ENCODE data around the gene IL1R1. TPM values are rescaled to one million over a fixed set of nuclear protein-coding genes. Genes with fewer than 3 reads are reported as not detected.

Gene IL1R1
- total RNA-seq, 1 donor from 2014 or later, result 152 TPM

Other genes with a start within 250 kb of the IL1R1 start
- 23.3 TPM for gene IL1R2, start 150.8 kb upstream of the IL1R1 start, total RNA-seq
- gene IL1RL2, start 44.3 kb downstream of the IL1R1 start, total RNA-seq, result not detected
- gene IL1RL1, start 168.8 kb downstream of the IL1R1 start, total RNA-seq, result 69.6 TPM
- gene IL18R1, start 213.1 kb downstream of the IL1R1 start, total RNA-seq, result 27.5 TPM

All from lower lobe of right lung (tissue), 1 donor.